ENCODE measurements around the gene GRWD1. TPM values are rescaled to one million over a fixed set of nuclear protein-coding genes. Genes with fewer than 3 reads are reported as not detected.
"Not testable (repeated sequence)": the region's sequence is repeated elsewhere in the genome, so short reads cannot be mapped to it uniquely, and the experiment has no call there.

GRWD1 gene
- total RNA-seq, 4 donors from 2014 or later = 9.4 to 49.7 (median 13.6) TPM

DNA sequence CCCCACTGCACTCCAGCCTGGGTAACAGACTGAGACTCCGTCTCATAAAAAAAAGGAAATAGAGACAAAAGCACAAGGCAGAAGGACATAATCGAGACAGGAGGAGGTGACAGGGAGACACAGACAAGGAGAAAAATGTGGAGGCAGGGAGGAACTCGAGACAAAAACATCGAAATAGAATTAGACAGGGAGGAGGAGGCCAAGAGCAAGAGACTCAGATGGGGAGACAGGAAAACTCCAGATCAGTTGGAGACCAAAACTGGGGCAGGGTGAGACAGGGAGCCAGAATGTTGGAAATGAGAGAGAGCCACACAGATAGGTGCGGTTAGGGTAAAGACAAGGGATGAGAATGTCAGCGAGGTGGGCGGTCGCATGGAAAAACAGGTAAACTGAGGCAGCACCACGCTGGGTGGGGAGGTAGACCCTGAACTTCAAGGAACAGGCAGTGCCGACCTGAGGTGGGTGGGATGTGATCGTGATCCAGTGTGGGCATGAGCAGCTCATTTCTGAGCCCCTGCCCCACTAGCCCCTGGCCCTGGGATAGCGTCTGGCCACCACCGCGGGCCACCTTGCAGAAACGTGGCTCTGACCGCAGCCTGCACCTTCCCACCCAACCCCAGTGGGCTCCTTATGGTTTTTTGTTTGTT is 38.6 kb downstream of the GRWD1 start:
- peaks cover 12 to 29% (median 22%) of the 10 kb centered on the region in 4 donors for H3K4me1 ChIP-seq
- H3K27ac ChIP-seq = no peak overlapping the region
- no peaks in the 10 kb centered on the region for H3K36me3 ChIP-seq
- in situ Hi-C loops (cut with MboI; ENCODE audit: low pct_ligation_motif_present in 1 of 4, low pct_unique_long_range_greater_than_20kb in 1 of 4, low sequenced_read_pairs in 3 of 4) = no loop called here
- H3K9me3 ChIP-seq = no peaks in the 10 kb centered on the region
- WGBS, 2 donors (ENCODE audit: low coverage in 1 of 2) = 71 to 82% methylated on average over 8 to 16 of the region's 16 CpGs
- no peaks in the 10 kb centered on the region for H3K27me3 ChIP-seq
- no peak for DNase-seq
- TF ChIP-seq, protein P1, sequence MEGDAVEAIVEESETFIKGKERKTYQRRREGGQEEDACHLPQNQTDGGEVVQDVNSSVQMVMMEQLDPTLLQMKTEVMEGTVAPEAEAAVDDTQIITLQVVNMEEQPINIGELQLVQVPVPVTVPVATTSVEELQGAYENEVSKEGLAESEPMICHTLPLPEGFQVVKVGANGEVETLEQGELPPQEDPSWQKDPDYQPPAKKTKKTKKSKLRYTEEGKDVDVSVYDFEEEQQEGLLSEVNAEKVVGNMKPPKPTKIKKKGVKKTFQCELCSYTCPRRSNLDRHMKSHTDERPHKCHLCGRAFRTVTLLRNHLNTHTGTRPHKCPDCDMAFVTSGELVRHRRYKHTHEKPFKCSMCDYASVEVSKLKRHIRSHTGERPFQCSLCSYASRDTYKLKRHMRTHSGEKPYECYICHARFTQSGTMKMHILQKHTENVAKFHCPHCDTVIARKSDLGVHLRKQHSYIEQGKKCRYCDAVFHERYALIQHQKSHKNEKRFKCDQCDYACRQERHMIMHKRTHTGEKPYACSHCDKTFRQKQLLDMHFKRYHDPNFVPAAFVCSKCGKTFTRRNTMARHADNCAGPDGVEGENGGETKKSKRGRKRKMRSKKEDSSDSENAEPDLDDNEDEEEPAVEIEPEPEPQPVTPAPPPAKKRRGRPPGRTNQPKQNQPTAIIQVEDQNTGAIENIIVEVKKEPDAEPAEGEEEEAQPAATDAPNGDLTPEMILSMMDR (IDR thresholded peaks at IDR 0.05) = no peak
- TF ChIP-seq POLR2A (IDR thresholded peaks at IDR 0.05) = no peak
- no peak for TF ChIP-seq EP300 (IDR thresholded peaks at IDR 0.05; ENCODE audit: low read depth)
- TF ChIP-seq POLR2AphosphoS5 (IDR thresholded peaks at IDR 0.05) = no peak
- H3K4me3 ChIP-seq = no peak overlapping the region
- intact Hi-C loops (cut with DNase I; ENCODE audit: low total_unique reads) = no loop called here

DNA sequence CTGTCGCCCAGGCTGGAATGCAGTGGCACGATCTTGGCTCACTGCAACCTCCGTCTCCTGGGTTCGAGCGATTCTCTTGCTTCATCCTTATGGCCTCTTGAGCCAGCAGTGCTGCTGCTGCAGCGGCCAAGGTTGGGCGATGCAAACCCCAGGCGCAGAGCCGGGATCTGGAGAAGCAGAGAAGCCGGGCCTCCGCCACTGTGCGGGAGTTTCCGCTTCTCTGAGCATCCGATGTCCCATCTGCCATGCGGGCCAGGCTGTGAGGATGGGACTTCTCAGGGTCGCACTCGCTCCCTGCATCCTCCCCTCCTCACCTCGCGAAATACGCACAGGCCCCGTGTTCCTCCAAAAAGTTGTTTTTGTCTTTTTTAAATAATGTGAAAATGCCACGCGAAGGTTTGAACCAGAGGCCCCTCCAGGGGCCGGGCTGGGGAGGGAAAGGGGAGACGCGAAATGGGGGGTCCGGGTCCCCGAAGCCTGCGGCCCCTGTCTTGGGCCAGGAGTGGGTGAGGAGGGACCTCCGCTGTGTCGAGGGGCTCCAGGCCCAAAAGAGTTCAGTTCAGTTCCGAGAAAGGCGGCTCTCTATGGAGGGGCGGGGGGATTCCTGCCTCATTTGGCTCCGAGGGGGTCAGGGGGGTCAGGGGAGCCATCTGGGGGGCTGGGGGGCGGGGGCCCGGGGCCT is 39.3 kb downstream of the GRWD1 start:
- 80 to 84% methylated on average over 2 to 35 of the region's 37 CpGs for WGBS, 2 donors (ENCODE audit: low coverage in 1 of 2)
- Histone ChIP-seq H3K9me3 (no peaks in the 10 kb centered on the region), H3K4me1 (peaks cover 12 to 31% (median 22%) of the 10 kb centered on the region in 4 donors), H3K27ac (no peak overlapping the region), H3K36me3 (no peaks in the 10 kb centered on the region), H3K27me3 (no peaks in the 10 kb centered on the region), H3K4me3 (no peak overlapping the region)
- DNase-seq = no peak
- intact Hi-C loops (cut with DNase I; ENCODE audit: low total_unique reads) = no loop called here
- in situ Hi-C loops (cut with MboI; ENCODE audit: low pct_ligation_motif_present in 1 of 4, low pct_unique_long_range_greater_than_20kb in 1 of 4, low sequenced_read_pairs in 3 of 4) = no loop called here
- TF ChIP-seq POLR2A (IDR thresholded peaks at IDR 0.05) = no peak
- TF ChIP-seq, protein P1 (IDR thresholded peaks at IDR 0.05) = no peak
- no peak for TF ChIP-seq EP300 (IDR thresholded peaks at IDR 0.05; ENCODE audit: low read depth)
- TF ChIP-seq POLR2AphosphoS5 (IDR thresholded peaks at IDR 0.05) = no peak

DNA sequence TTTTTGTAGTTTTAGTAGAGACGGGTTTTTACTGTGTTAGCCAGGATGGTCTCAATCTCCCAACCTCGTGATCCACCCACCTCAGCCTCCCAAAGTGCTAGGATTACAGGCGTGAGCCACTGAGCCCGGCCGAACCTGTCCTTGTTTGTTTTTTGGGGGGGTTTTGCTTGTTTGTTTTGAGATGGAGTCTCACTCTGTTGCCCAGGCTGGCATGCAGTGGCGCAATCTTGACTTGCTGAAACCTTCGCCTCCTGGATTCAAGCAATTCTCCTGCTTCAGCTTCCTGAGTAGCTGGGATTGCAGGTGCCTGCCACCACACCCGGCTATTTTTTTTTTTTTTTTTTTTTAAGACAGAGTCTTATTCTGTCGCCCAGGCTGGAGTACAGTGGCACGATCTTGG is 40.9 kb downstream of the GRWD1 start:
- 40 to 72% methylated on average over 1 to 10 of the region's 10 CpGs for WGBS, 2 donors (ENCODE audit: low coverage in 1 of 2)
- Histone ChIP-seq H3K4me1 (peaks cover 21 to 31% (median 25%) of the 10 kb centered on the region in 4 donors), H3K27me3 (peaks cover 13% of the 10 kb centered on the region)
- intact Hi-C loops (cut with DNase I; ENCODE audit: low total_unique reads); in situ Hi-C loops (cut with MboI; ENCODE audit: low pct_ligation_motif_present in 1 of 4, low pct_unique_long_range_greater_than_20kb in 1 of 4, low sequenced_read_pairs in 3 of 4); DNase-seq; H3K27ac ChIP-seq; H3K36me3 ChIP-seq; H3K9me3 ChIP-seq; H3K4me3 ChIP-seq: not testable (repeated sequence)

DNA sequence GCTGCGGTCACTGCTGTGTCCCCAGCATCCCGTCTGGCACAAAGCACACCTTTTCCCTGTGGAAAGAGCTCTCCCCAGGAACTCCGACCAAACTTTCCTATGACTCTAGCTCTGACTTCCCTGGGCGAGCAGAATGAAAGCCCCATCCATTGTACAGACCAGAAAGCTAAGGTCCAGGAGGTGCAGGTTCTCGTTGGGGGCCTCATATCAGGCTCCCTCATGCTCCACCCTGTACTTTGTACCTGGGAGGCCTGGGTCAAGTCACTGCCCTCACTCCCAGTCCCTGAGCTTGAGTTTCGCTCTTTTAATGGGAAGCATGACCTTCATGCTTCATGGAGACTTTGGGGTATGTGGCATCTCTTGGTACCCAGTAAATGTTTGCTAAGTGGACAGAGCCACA is 41.8 kb downstream of the GRWD1 start:
- no peak for DNase-seq
- Histone ChIP-seq H3K27ac (no peak overlapping the region), H3K36me3 (no peaks in the 10 kb centered on the region), H3K27me3 (peaks cover 13% of the 10 kb centered on the region), H3K9me3 (no peaks in the 10 kb centered on the region), H3K4me1 (peaks cover 16 to 39% (median 29%) of the 10 kb centered on the region in 4 donors), H3K4me3 (no peak overlapping the region)
- intact Hi-C loops (cut with DNase I; ENCODE audit: low total_unique reads) = no loop called here
- TF ChIP-seq, protein P1 (IDR thresholded peaks at IDR 0.05) = no peak
- TF ChIP-seq POLR2A (IDR thresholded peaks at IDR 0.05) (no peak), POLR2AphosphoS5 (IDR thresholded peaks at IDR 0.05) (no peak), EP300 (IDR thresholded peaks at IDR 0.05; ENCODE audit: low read depth) (no peak)
- in situ Hi-C loops (cut with MboI; ENCODE audit: low pct_ligation_motif_present in 1 of 4, low pct_unique_long_range_greater_than_20kb in 1 of 4, low sequenced_read_pairs in 3 of 4) = no loop called here
- 55 to 67% methylated on average over 1 to 6 of the region's 6 CpGs for WGBS, 2 donors (ENCODE audit: low coverage in 1 of 2)
